Activated CD4-positive, alpha-beta memory T cell treated with anti-CD3 and anti-CD28 coated beads, Interleukin-2, amount 10 ng/mL, durations not matched to agents 7 days and 5 days (primary cell): ENCODE measurements around the gene CHD9. TPM values are rescaled to one million over a fixed set of nuclear protein-coding genes. Genes with fewer than 3 reads are reported as not detected.

Source experiments
- CTCF ChIA-PET: fragments of 350-600 bp; sonication (Branson Sonifier 250); formaldehyde crosslinking; loops from one replicate; lab custom pipeline; 2021; ENCODE audit warnings: antibody characterized with exemption, inconsistent platforms; lab: Charles Lee
- POLR2A ChIA-PET: fragments of 350-600 bp; sonication (Branson Sonifier 250); formaldehyde crosslinking; loops from one replicate; lab custom pipeline; 2021; ENCODE audit warnings: antibody characterized with exemption; lab: Charles Lee
- DNase-seq: peaks from one replicate; pipeline ENCODE4 v3.0.0-alpha.2; 2020
- H3K27ac Mint-ChIP-seq: one replicate; pipeline ENCODE4 v1.8.0; 2021; ENCODE audit warnings: mild to moderate bottlenecking, mixed read lengths
- H3K27me3 Mint-ChIP-seq: one replicate; pipeline ENCODE4 v1.8.0; 2021; ENCODE audit warnings: mixed read lengths
- H3K36me3 Mint-ChIP-seq: one replicate; pipeline ENCODE4 v1.8.0; 2021; ENCODE audit warnings: low read depth, mixed read lengths
- H3K4me1 Mint-ChIP-seq: one replicate; pipeline ENCODE4 v1.8.0; 2021; ENCODE audit warnings: mixed read lengths
- H3K4me3 Mint-ChIP-seq: one replicate; pipeline ENCODE4 v1.8.0; 2021; ENCODE audit warnings: mild to moderate bottlenecking, mixed read lengths
- H3K9me3 Mint-ChIP-seq: one replicate; pipeline ENCODE4 v1.8.0; 2021; ENCODE audit warnings: mixed read lengths
- total RNA-seq, 2 experiments: library from RNA; stranded (reverse); gene quantifications; one replicate each; pipeline ENCODE4 v1.2.3, GENCODE V29; 2021

The CHD9 gene
- total RNA-seq, 2 experiments from 2014 or later: 21.6 to 23.8 TPM

- ChIA-PET POLR2A (no interaction called here), CTCF (no interaction called here)
- Mint-ChIP-seq H3K27me3 (no peaks in the 10 kb centered on the region), H3K9me3 (no peaks in the 10 kb centered on the region), H3K4me1 (no peaks in the 10 kb centered on the region), H3K4me3 (no peak overlapping the region), H3K36me3 (no peaks in the 10 kb centered on the region), H3K27ac (no peak overlapping the region)
- no peak for DNase-seq
Observed at GRCh38 chr16:53115047-53115446, 60.3 kb downstream of the CHD9 start.

- POLR2A ChIA-PET: no interaction called here
- no peaks in the 10 kb centered on the region for H3K36me3 Mint-ChIP-seq
- no peak for DNase-seq
- H3K9me3 Mint-ChIP-seq: no peaks in the 10 kb centered on the region
- H3K27me3 Mint-ChIP-seq: no peaks in the 10 kb centered on the region
- no peak overlapping the region for H3K27ac Mint-ChIP-seq
- CTCF ChIA-PET: no interaction called here
- H3K4me1 Mint-ChIP-seq: no peaks in the 10 kb centered on the region
- no peak overlapping the region for H3K4me3 Mint-ChIP-seq
Observed at GRCh38 chr16:53115773-53116172, 61.0 kb downstream of the CHD9 start.

GRCh38 chr16:53121043-53121620 is 66.3 kb downstream of the CHD9 start:
- CTCF ChIA-PET: interaction anchor here (0.9 kb wide), 1 partner anchor 9 kb away, joined by 3 read pairs; no protein-coding TSS in a partner anchor
- no peaks in the 10 kb centered on the region for H3K4me1 Mint-ChIP-seq

DNA sequence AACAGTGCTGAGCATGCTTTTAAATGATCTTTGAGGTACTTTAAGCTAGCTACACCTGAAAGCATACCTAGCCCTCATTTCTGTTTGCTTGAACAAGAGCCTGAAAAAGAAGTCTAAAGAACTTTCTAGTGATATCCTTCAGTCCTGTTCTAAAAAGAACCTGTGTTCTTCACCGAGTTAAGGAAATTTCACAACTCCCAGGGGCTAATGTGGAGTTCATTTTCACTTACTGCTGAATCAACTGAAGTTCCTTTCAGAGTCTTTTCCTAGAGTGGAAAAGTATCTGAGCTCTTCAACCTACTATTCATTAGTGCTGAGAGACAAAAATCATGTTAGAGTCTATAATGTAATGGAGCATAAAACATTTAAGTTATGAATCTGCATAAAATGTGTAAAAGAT is 66.9 kb downstream of the CHD9 start:
- Mint-ChIP-seq H3K4me1 (peaks cover 2% of the 10 kb centered on the region), H3K27me3 (no peaks in the 10 kb centered on the region), H3K9me3 (no peaks in the 10 kb centered on the region), H3K4me3 (no peak overlapping the region), H3K36me3 (no peaks in the 10 kb centered on the region), H3K27ac (no peak overlapping the region)
- CTCF ChIA-PET: interaction anchor here (0.9 kb wide), 1 partner anchor 8 kb away, joined by 3 read pairs; no protein-coding TSS in a partner anchor
- no peak for DNase-seq
- POLR2A ChIA-PET: no interaction called here

More at GRCh38 chr16:53121043-53121620, 66.3 kb downstream of the CHD9 start:
- Mint-ChIP-seq H3K4me3 (no peak overlapping the region), H3K9me3 (no peaks in the 10 kb centered on the region), H3K27me3 (no peaks in the 10 kb centered on the region), H3K27ac (no peak overlapping the region), H3K36me3 (no peaks in the 10 kb centered on the region)
- POLR2A ChIA-PET: no interaction called here
- DNase-seq: no peak

GRCh38 chr16:53123747-53124146 is 69.0 kb downstream of the CHD9 start:
- no peaks in the 10 kb centered on the region for H3K9me3 Mint-ChIP-seq
- no peak overlapping the region for H3K27ac Mint-ChIP-seq
- no peaks in the 10 kb centered on the region for H3K36me3 Mint-ChIP-seq
- no peak overlapping the region for H3K4me3 Mint-ChIP-seq
- H3K27me3 Mint-ChIP-seq: no peaks in the 10 kb centered on the region
- peaks cover 5% of the 10 kb centered on the region for H3K4me1 Mint-ChIP-seq
- no peak for DNase-seq
- CTCF ChIA-PET: no interaction called here
- POLR2A ChIA-PET: no interaction called here

GRCh38 chr16:53126390-53126789 is 71.6 kb downstream of the CHD9 start:
- Mint-ChIP-seq H3K36me3 (peaks cover 2% of the 10 kb centered on the region), H3K27me3 (no peaks in the 10 kb centered on the region), H3K27ac (no peak overlapping the region), H3K9me3 (no peaks in the 10 kb centered on the region), H3K4me1 (peaks cover 11% of the 10 kb centered on the region), H3K4me3 (no peak overlapping the region)
- POLR2A ChIA-PET: no interaction called here
- CTCF ChIA-PET: interaction anchor here (0.6 to 1.2 kb wide), 2 partner anchors 48 to 71 kb away, joined by 3 to 5 read pairs; partner anchors contain the start of gene CHD9
- DNase-seq: no peak

GRCh38 chr16:53129281-53130158 is 74.7 kb downstream of the CHD9 start:
- no peak for DNase-seq
- peaks cover 4% of the 10 kb centered on the region for H3K36me3 Mint-ChIP-seq
- no peaks in the 10 kb centered on the region for H3K9me3 Mint-ChIP-seq
- peak overlapping the region; percentile 70 for H3K4me3 Mint-ChIP-seq
- POLR2A ChIA-PET: interaction anchor here (0.7 to 2.4 kb wide), 5 partner anchors 30 to 306 kb away, joined by 3 to 20 read pairs (median 3); partner anchors contain the start of genes CHD9 and RBL2
- peaks cover 21% of the 10 kb centered on the region for H3K4me1 Mint-ChIP-seq
- H3K27me3 Mint-ChIP-seq: no peaks in the 10 kb centered on the region
- peak overlapping the region; percentile 7 for H3K27ac Mint-ChIP-seq
- CTCF ChIA-PET: interaction anchor here (0.8 to 1.4 kb wide), 10 partner anchors 8 to 380 kb away, joined by 3 to 5 read pairs (median 3); partner anchors contain the start of gene CHD9

DNA sequence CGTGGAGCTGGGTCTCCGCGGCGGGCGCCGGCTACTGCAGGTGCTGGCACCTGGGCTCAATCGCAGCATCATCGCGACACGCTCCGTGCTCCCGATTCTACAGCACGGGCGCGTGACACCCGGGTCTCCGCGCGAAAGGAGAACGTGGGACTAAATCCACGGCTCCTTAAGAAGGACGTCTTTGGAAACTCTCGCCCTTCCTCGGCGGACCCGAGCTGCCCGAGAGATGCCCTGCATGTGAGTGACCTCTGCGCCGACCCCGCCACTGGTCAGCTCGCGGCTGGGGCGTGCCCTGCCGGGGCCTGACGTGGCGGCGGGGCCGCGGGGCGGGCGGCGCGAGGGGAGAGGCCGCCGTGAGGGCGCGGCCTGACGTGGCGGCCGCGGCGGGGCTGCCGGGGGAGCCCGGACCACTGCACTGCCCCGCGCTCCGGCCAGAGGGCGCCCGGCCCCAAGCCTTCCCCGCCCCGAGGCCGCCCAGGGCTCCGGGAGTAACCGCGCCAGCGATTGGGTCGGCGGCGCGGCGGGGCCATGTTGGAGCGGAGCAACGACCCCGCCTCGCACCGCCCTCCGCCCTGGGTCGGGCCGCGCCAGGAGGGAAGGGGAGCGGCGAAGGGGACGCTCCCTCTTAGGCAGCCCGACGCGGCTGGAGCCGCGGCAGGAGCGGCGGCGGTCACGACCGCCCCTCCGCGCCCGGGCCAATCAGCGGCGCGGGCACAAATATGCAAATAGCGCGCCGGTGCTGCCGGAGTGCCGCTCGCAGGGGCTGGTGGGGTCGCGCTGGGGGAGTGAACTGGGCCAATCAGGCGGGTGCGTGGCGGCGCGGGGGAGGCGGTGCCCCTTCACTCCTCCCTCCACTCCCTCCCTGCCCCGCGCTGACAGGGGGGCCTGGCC is 75.6 kb downstream of the CHD9 start:
- peak; percentile 93 for DNase-seq
- H3K9me3 Mint-ChIP-seq: no peaks in the 10 kb centered on the region
- H3K4me1 Mint-ChIP-seq: peaks cover 21% of the 10 kb centered on the region
- H3K27me3 Mint-ChIP-seq: no peaks in the 10 kb centered on the region
- H3K27ac Mint-ChIP-seq: peak overlapping the region; percentile 71
- H3K36me3 Mint-ChIP-seq: peaks cover 4% of the 10 kb centered on the region
- ChIA-PET POLR2A (interaction anchor here (0.7 to 2.4 kb wide), 5 partner anchors 31 to 305 kb away, joined by 3 to 20 read pairs (median 3); partner anchors contain the start of genes CHD9 and RBL2), CTCF (interaction anchor here (0.8 to 1.4 kb wide), 10 partner anchors 9 to 379 kb away, joined by 3 to 5 read pairs (median 3); partner anchors contain the start of gene CHD9)
- H3K4me3 Mint-ChIP-seq: peak overlapping the region; percentile 77

DNA sequence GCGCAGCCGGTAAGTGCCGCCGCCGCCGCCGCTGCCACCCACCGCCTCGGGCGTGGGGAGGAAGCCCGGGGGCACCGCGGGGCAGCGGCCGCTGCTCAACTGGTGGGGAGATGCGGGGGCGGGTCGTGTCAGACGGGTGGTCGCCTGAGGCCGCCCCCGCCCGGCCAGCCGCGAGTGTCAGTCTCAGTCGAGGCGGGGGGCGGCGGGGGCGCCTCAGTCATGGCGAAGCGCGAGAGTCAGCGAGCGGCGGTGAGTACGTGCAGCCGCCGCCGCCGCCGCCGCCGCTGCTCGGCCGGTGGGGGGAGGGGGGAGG is 76.2 kb downstream of the CHD9 start:
- H3K4me3 Mint-ChIP-seq: peak overlapping the region; percentile 77
- ChIA-PET POLR2A (no interaction called here), CTCF (no interaction called here)
- no peak for DNase-seq
- H3K9me3 Mint-ChIP-seq: no peaks in the 10 kb centered on the region
- peaks cover 21% of the 10 kb centered on the region for H3K4me1 Mint-ChIP-seq
- H3K27ac Mint-ChIP-seq: no peak overlapping the region
- no peaks in the 10 kb centered on the region for H3K27me3 Mint-ChIP-seq
- H3K36me3 Mint-ChIP-seq: peaks cover 4% of the 10 kb centered on the region

DNA sequence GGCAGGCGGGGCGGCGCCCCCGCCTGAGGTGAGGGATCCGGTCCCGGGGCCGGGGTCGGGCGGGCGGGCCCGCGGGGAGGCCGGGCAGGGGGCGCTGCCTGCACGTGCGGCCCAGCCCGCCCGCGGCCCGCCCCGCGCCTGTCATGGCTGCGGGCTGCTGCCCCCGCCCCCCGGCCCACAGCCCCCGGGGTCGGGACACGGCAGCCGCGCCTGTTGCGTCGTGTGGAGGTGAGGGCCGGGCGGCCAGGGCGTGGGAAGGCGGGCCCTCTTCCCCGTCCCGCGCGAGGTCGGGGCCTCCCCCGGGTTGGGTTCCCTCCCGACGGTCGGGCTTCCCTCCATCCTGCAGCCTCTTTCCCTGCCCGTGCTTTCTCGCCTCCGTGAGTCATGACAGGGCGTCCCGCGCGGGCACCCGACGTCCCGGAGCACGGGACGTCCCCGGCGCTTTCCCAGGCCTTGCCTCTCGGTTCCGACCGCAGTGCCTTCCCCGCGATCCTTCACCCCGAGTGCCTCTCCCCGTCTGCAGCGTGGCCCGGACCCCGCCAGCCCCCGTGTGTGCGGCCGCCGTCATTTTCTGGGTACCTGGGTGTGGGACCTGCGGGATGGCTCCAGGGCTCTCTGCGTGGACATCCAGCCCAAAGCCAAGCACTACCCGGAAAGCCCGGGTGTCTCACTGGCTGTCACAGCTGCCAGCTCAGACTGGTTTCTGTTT is 76.7 kb downstream of the CHD9 start:
- POLR2A ChIA-PET: interaction anchor here (1.0 to 1.4 kb wide), 2 partner anchors 32 to 325 kb away, joined by 3 to 4 read pairs; no protein-coding TSS in a partner anchor
- no peaks in the 10 kb centered on the region for H3K27me3 Mint-ChIP-seq
- H3K9me3 Mint-ChIP-seq: no peaks in the 10 kb centered on the region
- H3K4me1 Mint-ChIP-seq: peaks cover 20% of the 10 kb centered on the region
- peak overlapping the region; percentile 78 for H3K27ac Mint-ChIP-seq
- peak overlapping the region; percentile 87 for H3K4me3 Mint-ChIP-seq
- DNase-seq: peak; percentile 56
- CTCF ChIA-PET: interaction anchor here (1.5 kb wide), 1 partner anchor 76 kb away, joined by 5 read pairs; the partner anchor contains the start of gene CHD9
- H3K36me3 Mint-ChIP-seq: peaks cover 4% of the 10 kb centered on the region

GRCh38 chr16:53132406-53132805 is 77.6 kb downstream of the CHD9 start:
- no peak for DNase-seq
- peaks cover 17% of the 10 kb centered on the region for H3K4me1 Mint-ChIP-seq
- H3K36me3 Mint-ChIP-seq: peaks cover 4% of the 10 kb centered on the region
- peak overlapping the region; percentile 87 for H3K4me3 Mint-ChIP-seq
- CTCF ChIA-PET: interaction anchor here (1.5 kb wide), 1 partner anchor 77 kb away, joined by 5 read pairs; the partner anchor contains the start of gene CHD9
- H3K27me3 Mint-ChIP-seq: no peaks in the 10 kb centered on the region
- POLR2A ChIA-PET: interaction anchor here (1.0 to 1.4 kb wide), 2 partner anchors 33 to 325 kb away, joined by 3 to 4 read pairs; no protein-coding TSS in a partner anchor
- H3K27ac Mint-ChIP-seq: no peak overlapping the region
- H3K9me3 Mint-ChIP-seq: no peaks in the 10 kb centered on the region

DNA sequence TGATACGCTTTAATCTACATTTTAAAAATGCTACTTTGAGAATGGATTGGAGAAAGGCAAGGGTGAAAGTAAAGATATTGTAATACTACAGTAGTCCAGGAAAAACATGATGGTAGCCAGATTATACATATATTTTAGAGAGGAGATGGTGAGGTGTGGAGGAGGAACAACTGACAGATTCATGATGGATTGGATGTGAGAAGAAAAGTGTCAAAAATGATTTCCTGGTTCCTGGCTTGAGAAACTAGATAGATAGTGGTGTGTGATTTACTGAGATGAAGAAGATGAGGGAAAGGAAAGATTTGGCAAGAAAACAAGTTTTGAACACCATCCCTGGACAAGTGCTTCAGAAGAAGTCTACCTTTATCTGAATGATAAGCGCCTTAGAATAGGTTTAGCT is 80.5 kb downstream of the CHD9 start:
- no peaks in the 10 kb centered on the region for H3K9me3 Mint-ChIP-seq
- peaks cover 2% of the 10 kb centered on the region for H3K36me3 Mint-ChIP-seq
- DNase-seq: no peak
- H3K27ac Mint-ChIP-seq: no peak overlapping the region
- CTCF ChIA-PET: interaction anchor here (0.9 kb wide), 1 partner anchor 81 kb away, joined by 3 read pairs; the partner anchor contains the start of gene CHD9
- POLR2A ChIA-PET: no interaction called here
- H3K4me3 Mint-ChIP-seq: no peak overlapping the region
- H3K4me1 Mint-ChIP-seq: peaks cover 10% of the 10 kb centered on the region
- no peaks in the 10 kb centered on the region for H3K27me3 Mint-ChIP-seq
